ENCODE measurements around the gene CAPZB. TPM values are rescaled to one million over a fixed set of nuclear protein-coding genes. Genes with fewer than 3 reads are reported as not detected.

CAPZB gene
- polyA plus RNA-seq, 3 donors: 290 to 504 (median 407) TPM

DNA sequence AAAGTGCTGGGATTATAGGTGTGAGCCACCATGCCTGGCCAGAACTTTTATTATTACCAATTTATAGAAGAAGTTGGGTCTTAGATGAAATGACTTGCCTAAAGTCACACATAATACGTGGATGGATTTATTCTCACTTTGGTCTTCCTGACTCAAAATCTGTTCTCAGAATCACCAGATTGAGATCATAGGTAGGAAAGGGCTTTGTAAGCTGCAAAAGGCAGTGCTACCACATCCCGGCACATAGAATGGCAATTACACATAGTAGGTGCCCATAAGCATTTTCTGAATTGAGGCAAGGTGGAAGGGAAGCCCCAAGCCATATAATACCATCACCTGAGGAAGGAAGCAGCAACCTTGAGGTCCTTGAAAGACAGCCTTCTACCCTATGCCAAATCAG lies 8.2 kb upstream of the CAPZB start:
- Histone ChIP-seq H3K79me2 (ENCODE audit: insufficient read depth, low read length) (no peaks in the 10 kb centered on the region), H3K9ac (ENCODE audit: insufficient read depth, low read length, poor library complexity, severe bottlenecking) (no peak overlapping the region), H3K36me3 (replicated peaks in 1 of 2; ENCODE audit: control insufficient read depth in 1 of 2, insufficient read depth in 2 of 2, low read length in 2 of 2) (no peaks in the 10 kb centered on the region), H2AFZ (ENCODE audit: insufficient read depth, low read depth, low read length, poor library complexity, severe bottlenecking) (no peak overlapping the region), H3K27me3 (ENCODE audit: control insufficient read depth in 2 of 2, insufficient read depth in 2 of 2, low read length in 2 of 2) (no peaks in the 10 kb centered on the region), H3K27ac (ENCODE audit: low read depth in 1 of 2, low read length in 2 of 2) (no peak overlapping the region), H3K4me3 (replicated peaks in 1 of 3; ENCODE audit: low read depth in 2 of 3, low read length in 3 of 3) (no peak overlapping the region), H3K9me3 (replicated peaks in 1 of 2; ENCODE audit: control insufficient read depth in 1 of 2, insufficient read depth in 1 of 2, low read length in 2 of 2) (no peaks in the 10 kb centered on the region), H3K4me1 (ENCODE audit: control insufficient read depth in 1 of 2, insufficient read depth in 2 of 2, low read length in 2 of 2) (peaks cover 5 to 7% of the 10 kb centered on the region in 2 donors), H3K4me2 (replicated peaks; ENCODE audit: extremely low read depth, low read length, poor library complexity, severe bottlenecking) (no peak overlapping the region), H4K20me1 (ENCODE audit: insufficient read depth, low read length) (no peaks in the 10 kb centered on the region)
- no peak for DNase-seq
- intact Hi-C loops (cut with micrococcal nuclease): no loop called here
- Mint-ChIP-seq H3K4me1 (peaks cover 12% of the 10 kb centered on the region), H3K27me3 (ENCODE audit: low read depth in 3 of 3) (peaks cover 5 to 10% (median 10%) of the 10 kb centered on the region in 3 donors), H3K27ac (no peak overlapping the region), H3K4me3 (no peak overlapping the region), H3K9me3 (peaks cover 0 to 2% (median 0%) of the 10 kb centered on the region in 7 donors), H3K36me3 (peaks cover 0 to 4% of the 10 kb centered on the region in 2 donors)
- TF ChIP-seq, protein P1, sequence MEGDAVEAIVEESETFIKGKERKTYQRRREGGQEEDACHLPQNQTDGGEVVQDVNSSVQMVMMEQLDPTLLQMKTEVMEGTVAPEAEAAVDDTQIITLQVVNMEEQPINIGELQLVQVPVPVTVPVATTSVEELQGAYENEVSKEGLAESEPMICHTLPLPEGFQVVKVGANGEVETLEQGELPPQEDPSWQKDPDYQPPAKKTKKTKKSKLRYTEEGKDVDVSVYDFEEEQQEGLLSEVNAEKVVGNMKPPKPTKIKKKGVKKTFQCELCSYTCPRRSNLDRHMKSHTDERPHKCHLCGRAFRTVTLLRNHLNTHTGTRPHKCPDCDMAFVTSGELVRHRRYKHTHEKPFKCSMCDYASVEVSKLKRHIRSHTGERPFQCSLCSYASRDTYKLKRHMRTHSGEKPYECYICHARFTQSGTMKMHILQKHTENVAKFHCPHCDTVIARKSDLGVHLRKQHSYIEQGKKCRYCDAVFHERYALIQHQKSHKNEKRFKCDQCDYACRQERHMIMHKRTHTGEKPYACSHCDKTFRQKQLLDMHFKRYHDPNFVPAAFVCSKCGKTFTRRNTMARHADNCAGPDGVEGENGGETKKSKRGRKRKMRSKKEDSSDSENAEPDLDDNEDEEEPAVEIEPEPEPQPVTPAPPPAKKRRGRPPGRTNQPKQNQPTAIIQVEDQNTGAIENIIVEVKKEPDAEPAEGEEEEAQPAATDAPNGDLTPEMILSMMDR (IDR thresholded peaks at IDR 0.05): no peak
- WGBS (ENCODE audit: insufficient coverage): no CpG with 5 or more reads among the region's 2 CpGs

DNA sequence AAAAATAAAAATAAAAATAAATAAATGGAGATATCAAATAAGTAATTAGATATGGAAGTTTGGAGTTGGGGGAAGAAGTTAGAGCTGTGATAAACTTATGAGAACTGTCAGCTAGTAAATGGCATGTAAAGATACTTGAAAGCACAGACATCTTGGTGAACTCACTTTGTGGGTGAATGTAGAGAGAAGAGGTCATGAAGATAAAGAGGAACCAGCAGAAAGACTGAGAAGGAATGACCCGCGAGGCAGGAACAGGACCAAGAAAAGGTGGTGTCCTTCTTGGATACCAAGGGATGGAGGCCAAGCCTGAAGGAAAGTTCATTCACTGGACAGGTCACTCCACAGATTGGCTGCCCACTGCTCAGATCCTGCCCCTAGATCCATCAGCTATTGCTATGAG lies 4.7 kb upstream of the CAPZB start:
- H3K9me3 Mint-ChIP-seq: peaks cover 0 to 3% (median 0%) of the 10 kb centered on the region in 7 donors
- no peak overlapping the region for H2AFZ ChIP-seq (ENCODE audit: insufficient read depth, low read depth, low read length, poor library complexity, severe bottlenecking)
- H3K4me1 Mint-ChIP-seq: peaks cover 27% of the 10 kb centered on the region
- TF ChIP-seq, protein P1 (IDR thresholded peaks at IDR 0.05): no peak
- no peaks in the 10 kb centered on the region for H3K27me3 ChIP-seq (ENCODE audit: control insufficient read depth in 2 of 2, insufficient read depth in 2 of 2, low read length in 2 of 2)
- H3K9ac ChIP-seq (ENCODE audit: insufficient read depth, low read length, poor library complexity, severe bottlenecking): no peak overlapping the region
- no peak overlapping the region for H3K4me2 ChIP-seq (replicated peaks; ENCODE audit: extremely low read depth, low read length, poor library complexity, severe bottlenecking)
- no peak overlapping the region for H3K4me3 Mint-ChIP-seq
- H3K27me3 Mint-ChIP-seq (ENCODE audit: low read depth in 3 of 3): peaks cover 1 to 5% (median 3%) of the 10 kb centered on the region in 3 donors
- peaks cover 0 to 5% of the 10 kb centered on the region in 2 donors for H3K36me3 Mint-ChIP-seq
- H3K27ac ChIP-seq (ENCODE audit: low read depth in 1 of 2, low read length in 2 of 2): no peak overlapping the region
- no peak overlapping the region for H3K4me3 ChIP-seq (replicated peaks in 1 of 3; ENCODE audit: low read depth in 2 of 3, low read length in 3 of 3)
- H3K9me3 ChIP-seq (replicated peaks in 1 of 2; ENCODE audit: control insufficient read depth in 1 of 2, insufficient read depth in 1 of 2, low read length in 2 of 2): no peaks in the 10 kb centered on the region
- H3K79me2 ChIP-seq (ENCODE audit: insufficient read depth, low read length): peaks cover 16% of the 10 kb centered on the region
- H3K36me3 ChIP-seq (replicated peaks in 1 of 2; ENCODE audit: control insufficient read depth in 1 of 2, insufficient read depth in 2 of 2, low read length in 2 of 2): no peaks in the 10 kb centered on the region
- peaks cover 23 to 28% of the 10 kb centered on the region in 2 donors for H3K4me1 ChIP-seq (ENCODE audit: control insufficient read depth in 1 of 2, insufficient read depth in 2 of 2, low read length in 2 of 2)
- no CpG with 5 or more reads among the region's 2 CpGs for WGBS (ENCODE audit: insufficient coverage)
- DNase-seq: no peak
- no peaks in the 10 kb centered on the region for H4K20me1 ChIP-seq (ENCODE audit: insufficient read depth, low read length)
- intact Hi-C loops (cut with micrococcal nuclease): loop anchor here in 1 of 2 donors (5.0 kb wide), 1 partner anchor 107 kb away; a partner anchor contains a TSS
- H3K27ac Mint-ChIP-seq: peak overlapping the region in 1 of 7 donors; percentile 33

Data from CD14-positive monocyte (primary cell).